Thyroid gland (tissue), 4 donors: ENCODE data around the gene LCTL. TPM values are rescaled to one million over a fixed set of nuclear protein-coding genes. Genes with fewer than 3 reads are reported as not detected.

Experiments used
- DNase-seq, 2 donors: peaks; one replicate each; pipeline ENCODE4 v3.0.0-alpha.2; 2019
- H3K27ac ChIP-seq, 3 donors: fragments of 200-600 bp; sonication (generic); 1 replicate in 2 of 3; 2 replicates in 1 of 3; pipeline ENCODE4 v1.5.1; 2016 to 2019; ENCODE audit warnings: mild to moderate bottlenecking in 1 of 3, moderate library complexity in 1 of 3
- H3K27me3 ChIP-seq: fragments of 200-600 bp; sonication (generic); one replicate; pipeline ENCODE4 v1.5.1; 2019
- H3K36me3 ChIP-seq, 2 donors: fragments of 200-600 bp; sonication (generic); one replicate each; pipeline ENCODE4 v1.5.1; 2016 to 2019
- H3K4me1 ChIP-seq, 2 donors: fragments of 200-600 bp; sonication (generic); one replicate each; pipeline ENCODE4 v1.5.1; 2017 to 2019
- H3K4me3 ChIP-seq, 3 donors: fragments of 200-600 bp; sonication (generic); replicated peaks in 1 of 3; 1 replicate in 2 of 3; 2 replicates in 1 of 3; pipeline ENCODE4 v1.5.1; 2016; ENCODE audit warnings: mild to moderate bottlenecking in 1 of 3
- H3K9me3 ChIP-seq: fragments of 200-600 bp; sonication (generic); one replicate; pipeline ENCODE4 v1.5.1; 2017
- POLR2A ChIP-seq, 2 donors: fragments of 450-650 bp; IDR thresholded peaks; one replicate each; pipeline ENCODE4 v1.6.1; 2017; ENCODE audit warnings: antibody characterized with exemption in 2 of 2, mild to moderate bottlenecking in 2 of 2, moderate library complexity in 1 of 2
- WGBS, 2 donors: methylation state at CpG; one replicate each; pipeline ENCODE4 v1.1.5; 2017; 5-methylcytosine and 5-hydroxymethylcytosine counted together
- intact Hi-C: fragments of 100-400 bp; cut with DNase I; formaldehyde crosslinking; loops from one replicate; pipeline ENCODE4 v1.15.1; 2023
- total RNA-seq, 4 donors: library from RNA; depleted of rRNA; stranded (reverse); fragments of >200 nt; gene quantifications; one replicate each; pipeline ENCODE4 v1.2.3, GENCODE V29; 2016
- TF ChIP-seq, protein P1 (sequence below), 6 experiments: fragments of 200-600 bp in 3 of 6; fragments of 450-650 bp in 3 of 6; sonication (generic) in 3 of 6; IDR thresholded peaks; one replicate each; pipeline ENCODE4 v1.5.1; 2016 to 2019; ENCODE audit warnings: antibody characterized with exemption in 6 of 6, mild to moderate bottlenecking in 2 of 6, inconsistent platforms in 1 of 6, moderate library complexity in 1 of 6

LCTL gene
- total RNA-seq, 4 donors from 2014 or later = not detected

DNA sequence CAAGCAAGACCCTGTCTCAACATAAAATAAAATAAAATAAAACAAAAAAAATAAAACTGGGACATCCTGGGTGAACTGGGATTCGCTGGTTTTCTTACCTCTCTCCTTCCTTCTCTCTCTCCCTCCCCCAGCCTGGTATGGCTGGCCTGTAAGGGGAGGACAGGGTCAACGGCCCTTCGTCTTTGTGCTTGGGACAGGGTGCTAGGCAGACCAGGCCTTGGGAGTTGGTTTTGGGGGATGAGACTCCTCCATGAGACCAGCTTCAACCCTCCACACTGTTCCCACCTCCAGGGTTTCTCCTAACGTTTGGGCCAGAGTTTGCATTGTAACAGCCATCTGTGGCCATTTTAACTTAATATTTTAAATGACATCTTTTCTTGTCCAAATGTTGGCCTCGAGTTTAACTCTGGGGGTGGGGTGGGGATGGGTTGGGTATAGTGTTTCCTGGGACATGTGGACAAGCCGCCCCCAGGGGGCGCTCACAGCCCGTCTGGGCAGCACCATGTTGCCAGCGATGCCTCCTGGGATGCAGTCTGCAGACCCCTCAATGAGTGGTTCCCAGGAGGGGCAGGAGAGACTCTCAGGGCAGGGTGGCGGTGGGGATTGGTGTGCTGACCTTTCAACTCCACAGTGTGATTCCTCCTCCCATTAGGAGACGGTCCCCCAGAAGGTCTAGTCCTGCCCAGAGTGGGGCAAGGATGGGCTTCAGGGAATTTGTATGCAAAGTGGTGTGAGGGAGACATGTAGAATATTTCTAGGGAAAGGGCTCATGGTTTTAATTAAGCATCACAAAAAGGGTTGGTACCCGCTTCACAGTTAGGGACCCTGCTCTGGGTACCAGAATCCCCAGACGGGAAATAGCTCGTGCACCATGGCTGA lies 37.7 kb upstream of the LCTL start:
- WGBS, 2 donors = 44 to 46% methylated on average over 13 to 14 of the region's 14 CpGs
- H3K4me1 ChIP-seq = no peaks in the 10 kb centered on the region
- DNase-seq = peak; percentile 62 to 65
- no peak overlapping the region for H3K27ac ChIP-seq
- H3K9me3 ChIP-seq = no peaks in the 10 kb centered on the region
- intact Hi-C loops = loop anchor here (5.0 kb wide), 2 partner anchors 94 to 249 kb away; no protein-coding TSS in a partner anchor
- no peaks in the 10 kb centered on the region for H3K27me3 ChIP-seq
- no peaks in the 10 kb centered on the region for H3K36me3 ChIP-seq
- no peak overlapping the region for H3K4me3 ChIP-seq
- no peak for TF ChIP-seq POLR2A (IDR thresholded peaks at IDR 0.05)
- TF ChIP-seq, protein P1, sequence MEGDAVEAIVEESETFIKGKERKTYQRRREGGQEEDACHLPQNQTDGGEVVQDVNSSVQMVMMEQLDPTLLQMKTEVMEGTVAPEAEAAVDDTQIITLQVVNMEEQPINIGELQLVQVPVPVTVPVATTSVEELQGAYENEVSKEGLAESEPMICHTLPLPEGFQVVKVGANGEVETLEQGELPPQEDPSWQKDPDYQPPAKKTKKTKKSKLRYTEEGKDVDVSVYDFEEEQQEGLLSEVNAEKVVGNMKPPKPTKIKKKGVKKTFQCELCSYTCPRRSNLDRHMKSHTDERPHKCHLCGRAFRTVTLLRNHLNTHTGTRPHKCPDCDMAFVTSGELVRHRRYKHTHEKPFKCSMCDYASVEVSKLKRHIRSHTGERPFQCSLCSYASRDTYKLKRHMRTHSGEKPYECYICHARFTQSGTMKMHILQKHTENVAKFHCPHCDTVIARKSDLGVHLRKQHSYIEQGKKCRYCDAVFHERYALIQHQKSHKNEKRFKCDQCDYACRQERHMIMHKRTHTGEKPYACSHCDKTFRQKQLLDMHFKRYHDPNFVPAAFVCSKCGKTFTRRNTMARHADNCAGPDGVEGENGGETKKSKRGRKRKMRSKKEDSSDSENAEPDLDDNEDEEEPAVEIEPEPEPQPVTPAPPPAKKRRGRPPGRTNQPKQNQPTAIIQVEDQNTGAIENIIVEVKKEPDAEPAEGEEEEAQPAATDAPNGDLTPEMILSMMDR (IDR thresholded peaks at IDR 0.05) = peak; percentile 45 to 83 (median 74)

DNA sequence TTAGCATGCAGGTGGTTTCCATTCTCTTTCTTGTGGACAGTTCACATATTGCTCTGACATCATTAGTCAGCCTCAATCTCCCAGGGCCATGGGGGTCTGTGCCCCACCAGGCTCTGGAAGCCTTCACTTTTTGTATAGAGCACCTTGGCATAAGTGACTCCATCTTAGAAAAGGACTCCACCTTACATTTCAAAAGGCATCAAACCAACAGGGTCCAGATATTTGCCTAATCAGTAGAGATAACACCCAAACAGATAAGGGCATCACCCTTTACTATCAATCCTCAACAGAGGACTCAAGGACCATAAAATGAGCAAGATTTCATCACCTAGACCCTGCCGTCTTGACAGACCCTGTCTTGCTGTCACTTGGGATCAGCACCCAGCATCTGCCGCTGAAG lies 35.7 kb upstream of the LCTL start:
- intact Hi-C loops = loop anchor here (5.0 kb wide), 2 partner anchors 96 to 251 kb away; no protein-coding TSS in a partner anchor
- Histone ChIP-seq H3K27ac (no peak overlapping the region), H3K9me3 (no peaks in the 10 kb centered on the region), H3K27me3 (no peaks in the 10 kb centered on the region), H3K4me3 (no peak overlapping the region), H3K36me3 (no peaks in the 10 kb centered on the region), H3K4me1 (no peaks in the 10 kb centered on the region)
- TF ChIP-seq, protein P1 (IDR thresholded peaks at IDR 0.05) = no peak
- no peak for TF ChIP-seq POLR2A (IDR thresholded peaks at IDR 0.05)
- WGBS, 2 donors = 56 to 64% methylated on average over 1 to 2 of the region's 2 CpGs
- no peak for DNase-seq

DNA sequence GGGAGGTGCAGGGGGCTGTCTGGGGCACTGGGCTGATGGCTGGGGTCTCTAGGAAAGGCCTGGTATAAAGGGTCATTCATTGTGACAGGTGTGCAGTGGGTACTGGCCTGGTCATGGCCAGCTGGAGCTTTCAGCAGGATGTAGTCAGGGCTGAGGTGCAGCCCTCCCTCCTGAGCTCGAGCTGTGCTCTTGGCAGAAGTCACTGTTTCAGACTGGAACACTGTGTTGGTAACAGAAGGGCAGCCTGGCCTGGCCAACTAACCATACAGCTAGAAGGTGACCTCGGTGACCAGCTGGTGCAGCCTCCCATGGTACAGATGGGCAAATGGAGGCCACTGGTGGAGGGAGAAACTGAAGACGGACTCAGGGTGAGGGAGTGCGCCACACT lies 34.4 kb upstream of the LCTL start:
- H3K4me1 ChIP-seq = no peaks in the 10 kb centered on the region
- H3K27me3 ChIP-seq = no peaks in the 10 kb centered on the region
- H3K4me3 ChIP-seq = no peak overlapping the region
- no peak for DNase-seq
- no peak for TF ChIP-seq POLR2A (IDR thresholded peaks at IDR 0.05)
- TF ChIP-seq, protein P1 (IDR thresholded peaks at IDR 0.05) = no peak
- no peak overlapping the region for H3K27ac ChIP-seq
- WGBS, 2 donors = 72 to 83% methylated on average over 4 of the region's 4 CpGs
- H3K36me3 ChIP-seq = no peaks in the 10 kb centered on the region
- intact Hi-C loops = loop anchor here (5.0 kb wide), 2 partner anchors 97 to 252 kb away; no protein-coding TSS in a partner anchor
- H3K9me3 ChIP-seq = no peaks in the 10 kb centered on the region

DNA sequence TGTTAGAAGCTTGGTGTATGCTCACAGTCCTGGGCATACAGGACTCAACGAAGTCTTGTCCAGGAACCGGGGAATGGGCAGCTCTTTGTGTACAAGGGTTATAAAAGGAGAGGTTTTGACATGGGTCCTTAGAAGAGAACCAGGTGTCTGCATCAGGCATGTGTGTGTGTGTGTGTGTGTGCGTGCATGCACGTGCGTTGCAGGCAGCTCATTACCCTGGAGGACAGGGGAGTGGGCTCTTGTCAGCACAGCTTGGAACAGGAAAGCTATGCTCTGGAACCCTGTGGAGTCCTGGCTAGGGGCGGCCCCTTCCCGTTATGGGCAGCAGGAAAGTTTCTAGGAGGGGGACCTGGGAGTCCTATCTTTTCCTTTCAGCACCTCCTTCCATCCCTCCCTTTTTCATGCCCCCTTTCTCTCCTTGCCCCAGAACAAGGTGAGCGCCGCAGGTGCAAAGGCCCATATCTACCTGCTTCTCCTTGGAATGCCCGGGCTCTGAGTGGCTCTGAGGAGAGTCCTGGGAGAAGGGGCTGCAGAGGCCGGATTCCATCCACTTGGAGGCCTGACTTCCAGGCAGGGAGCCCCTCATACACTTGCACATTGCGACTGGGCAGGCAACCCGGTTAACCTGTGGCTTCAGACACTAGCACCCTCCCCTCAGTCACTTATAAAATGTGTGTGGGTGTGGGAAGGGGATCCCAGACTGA lies 33.9 kb upstream of the LCTL start:
- TF ChIP-seq, protein P1 (IDR thresholded peaks at IDR 0.05) = no peak
- TF ChIP-seq POLR2A (IDR thresholded peaks at IDR 0.05) = no peak
- no peak for DNase-seq
- Histone ChIP-seq H3K4me3 (no peak overlapping the region), H3K36me3 (no peaks in the 10 kb centered on the region), H3K27ac (no peak overlapping the region), H3K4me1 (no peaks in the 10 kb centered on the region), H3K9me3 (no peaks in the 10 kb centered on the region), H3K27me3 (no peaks in the 10 kb centered on the region)
- 86 to 88% methylated on average over 13 of the region's 13 CpGs for WGBS, 2 donors
- intact Hi-C loops = loop anchor here (5.0 kb wide), 2 partner anchors 98 to 253 kb away; no protein-coding TSS in a partner anchor
